T-helper 2 cell treated with Interferon-gamma antibody and Interleukin-4, amounts not matched to agents 100 ng/mL and 5 ng/mL, for 36 hours (primary cell): ENCODE data around the gene VAV2. TPM values are rescaled to one million over a fixed set of nuclear protein-coding genes. Genes with fewer than 3 reads are reported as not detected.

Experiments used
- intact Hi-C: fragments of 100-400 bp; cut with micrococcal nuclease; formaldehyde crosslinking; loops from one replicate; pipeline ENCODE4 v1.15.1; 2023
- total RNA-seq: library from RNA; stranded (reverse); gene quantifications from 2 replicates; pipeline ENCODE4 v1.2.3, GENCODE V29; 2022

VAV2 gene
- total RNA-seq, 1 donor from 2014 or later = 7.3 TPM

DNA sequence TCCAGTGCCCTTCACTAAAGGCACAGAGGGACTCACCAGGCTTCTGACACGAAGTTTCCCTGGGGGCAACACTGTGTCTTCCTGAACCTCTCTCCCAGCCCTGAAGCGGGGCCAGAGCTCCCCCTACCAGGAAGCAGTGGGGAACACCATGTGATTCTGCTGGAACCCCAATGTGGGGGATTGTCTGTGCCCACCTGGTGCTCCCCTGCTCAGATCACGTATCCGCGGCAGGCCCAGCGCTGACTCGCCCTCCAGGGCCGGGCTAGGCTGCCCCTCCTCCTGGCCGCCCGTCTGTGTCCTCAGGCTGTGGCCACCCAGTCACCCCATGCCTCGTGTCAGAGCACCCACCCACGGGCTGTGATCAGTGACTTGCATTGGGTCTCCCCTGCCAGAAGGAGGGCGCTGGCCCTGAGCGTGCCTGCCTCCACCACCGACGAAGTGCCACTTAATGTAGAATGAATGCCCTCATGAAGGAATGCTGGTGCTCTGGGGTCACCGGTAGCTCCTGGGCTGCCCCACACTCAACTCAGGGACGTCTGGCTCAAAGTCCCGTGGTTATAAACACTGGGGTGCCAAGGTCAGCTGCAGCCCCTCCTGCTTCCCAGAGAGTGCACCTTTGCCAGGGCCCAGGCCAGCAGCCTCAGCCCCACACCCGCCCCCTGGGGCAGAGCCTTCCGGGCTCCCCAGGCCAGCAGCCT lies 276.1 kb downstream of the VAV2 start:
- intact Hi-C loops = no loop called here

DNA sequence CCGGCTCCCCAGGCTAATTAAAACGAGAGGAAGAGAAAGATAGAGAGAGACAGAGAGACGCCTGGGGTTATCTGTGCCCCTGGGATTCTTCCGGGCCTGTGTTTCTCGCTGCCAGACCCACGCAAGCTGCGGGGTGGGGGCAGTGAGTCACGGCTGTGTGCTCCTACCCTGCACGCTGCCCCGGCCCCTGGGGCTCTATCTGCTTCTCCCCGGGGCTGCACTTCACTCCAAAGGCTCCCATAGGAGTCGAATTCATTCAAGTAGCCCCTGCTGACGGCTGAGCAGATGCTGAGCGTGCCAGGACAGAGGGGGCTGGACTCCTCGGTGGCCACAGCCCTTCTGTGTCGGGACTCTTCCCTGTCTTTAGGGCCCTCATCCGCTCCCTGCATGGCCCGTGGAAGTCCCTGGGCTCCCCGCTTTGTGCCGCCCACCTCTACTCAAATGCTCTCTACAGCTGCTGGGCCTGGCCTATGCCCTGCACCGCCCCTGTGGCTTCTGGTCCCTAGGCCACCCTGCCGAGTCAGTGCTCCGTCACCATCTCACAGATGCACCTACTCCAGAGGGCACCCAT lies 276.7 kb downstream of the VAV2 start:
- intact Hi-C loops = no loop called here

DNA sequence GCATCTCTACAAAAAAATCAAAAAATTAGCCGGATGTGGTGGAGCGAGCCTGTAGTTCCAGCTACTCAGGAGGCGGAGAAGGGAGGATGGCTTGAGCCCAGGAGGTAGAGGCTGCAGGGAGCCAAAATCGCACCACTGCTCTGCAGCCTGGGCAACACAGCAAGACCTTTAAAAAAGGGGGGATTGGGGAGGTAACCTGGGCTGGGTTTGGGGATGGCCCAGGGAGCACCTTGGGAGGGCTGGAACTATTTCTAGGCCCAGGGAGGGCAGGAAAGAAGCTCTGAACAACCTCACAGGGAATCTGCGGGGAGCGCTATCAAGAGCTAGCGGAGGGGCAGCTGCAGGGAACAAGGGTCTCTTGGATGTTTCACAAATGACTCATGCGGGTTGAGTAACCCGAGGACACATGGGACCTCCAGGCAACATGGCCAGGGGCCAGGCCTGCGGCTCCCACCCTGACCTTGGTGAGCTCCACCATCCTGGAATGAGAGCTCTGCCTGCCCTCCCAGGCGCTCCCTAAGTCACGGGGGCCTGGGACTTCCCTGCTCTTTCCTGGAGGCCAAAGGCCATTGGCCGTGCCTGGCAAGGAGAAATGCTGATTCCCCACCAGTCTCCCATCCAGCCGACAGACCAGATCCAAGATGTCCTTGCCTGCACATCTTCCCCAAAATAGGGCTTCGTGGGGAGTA lies 277.4 kb downstream of the VAV2 start:
- intact Hi-C loops = no loop called here

GRCh38 chr9:133713960-133714495 lies 278.1 kb downstream of the VAV2 start:
- intact Hi-C loops = no loop called here

GRCh38 chr9:133713150-133713959 lies 278.8 kb downstream of the VAV2 start:
- intact Hi-C loops = no loop called here

DNA sequence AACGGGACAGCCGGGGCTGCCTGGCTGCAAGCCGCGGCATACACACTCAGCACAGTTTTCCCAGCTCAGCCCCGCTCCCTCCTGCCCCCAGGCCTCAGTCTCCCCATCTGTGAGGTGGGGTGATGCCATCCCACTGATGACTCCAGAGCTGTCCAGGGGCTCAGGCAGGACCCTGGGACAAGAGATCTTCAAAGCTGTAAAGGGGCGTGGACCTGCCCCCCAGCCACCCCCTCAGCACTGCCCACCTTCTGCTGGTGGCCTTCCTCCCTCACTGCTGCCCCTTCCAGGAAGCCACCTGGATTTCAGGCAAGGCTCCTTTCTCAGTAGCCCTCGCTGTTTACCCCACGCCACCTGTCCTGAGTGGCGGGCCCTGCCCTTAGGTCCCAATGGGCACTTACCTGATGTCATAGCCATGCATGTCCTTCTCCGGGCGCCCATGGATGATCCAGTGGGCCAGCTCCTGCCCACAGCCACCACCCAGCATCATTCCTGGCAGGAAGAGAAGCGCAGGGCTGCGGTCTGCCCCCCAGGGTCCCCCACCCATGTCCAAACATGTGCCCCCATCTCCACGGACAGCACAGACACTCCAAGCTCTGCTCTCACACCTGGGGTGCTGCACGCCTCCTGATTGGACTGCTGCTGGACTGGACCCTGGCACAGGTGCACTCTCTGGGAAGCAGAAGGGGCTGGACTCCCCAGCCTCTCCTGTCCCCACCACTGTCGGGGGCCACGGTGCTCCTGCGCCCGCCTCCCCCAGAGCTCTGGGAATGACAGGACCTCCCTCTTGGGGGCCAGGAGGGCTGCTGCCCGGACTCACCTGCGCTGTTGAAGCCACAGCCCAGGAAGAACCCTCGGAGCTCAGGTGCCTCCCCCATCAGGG lies 279.7 kb downstream of the VAV2 start:
- intact Hi-C loops = no loop called here

Other genes starting within 250 kb of the VAV2 start
- 11.3 and 12.2 TPM in 2 replicates for gene BRD3OS, start 33.2 kb upstream of the VAV2 start, total RNA-seq
- 29.8 and 37.9 TPM in 2 replicates for gene BRD3, start 75.7 kb upstream of the VAV2 start, total RNA-seq
- gene WDR5, start 143.8 kb upstream of the VAV2 start, total RNA-seq = 46.0 and 47.9 TPM in 2 replicates
- gene RNU6ATAC, start 172.2 kb upstream of the VAV2 start, total RNA-seq = 40.9 and 74.8 TPM in 2 replicates